K562 (cell line): ENCODE measurements around the gene STX12. TPM values are rescaled to one million over a fixed set of nuclear protein-coding genes. Genes with fewer than 3 reads are reported as not detected.

ENCODE experiments used
- ATAC-seq: fragments of 200-7000 bp; cut with Tn5 transposase; 3 replicates; pipeline ENCODE4 v1.9.1; 2020; ENCODE audit warnings: moderate library complexity
- BruUV-seq: library from RNA; stranded (reverse); fragments of 400-500 nt; replicated peaks from 2 replicates; lab custom pipeline; 2021; lab: Mats Ljungman, UMichigan
- CTCF ChIA-PET: fragments of 300-600 bp; formaldehyde crosslinking; extraction: SDS; loops from one replicate; lab custom pipeline; 2021; ENCODE audit warnings: low intra/inter-chr PET ratio; lab: Yijun Ruan, JAX
- POLR2A ChIA-PET: fragments of 300-600, 350-650 bp; sonication (Branson Sonifier 250); formaldehyde crosslinking; extraction: SDS; loops from one replicate; lab custom pipeline; 2021; ENCODE audit warnings: antibody characterized with exemption, inconsistent platforms; lab: Yijun Ruan, JAX
- DNase-seq, 4 experiments: peaks; one replicate each; pipeline versions ENCODE4 v3.0.0 to v3.0.0-alpha.2; 2011 to 2018; ENCODE audit warnings: low spot score in 3 of 4, mixed read lengths in 3 of 4; ENCODE audit errors: extremely low read depth in 1 of 4
- FAIRE-seq: peaks from 2 replicates; lab custom pipeline; 2011; peaks lifted over from hg19 to GRCh38; lab: Jason Lieb, UNC
- H2AFZ ChIP-seq: 2 replicates; pipeline ENCODE4 v1.6.0; 2011; ENCODE audit warnings: low read depth, low read length, control low read depth, inconsistent platforms
- H3K27ac ChIP-seq: fragments of 200-600 bp; 3 replicates; pipeline ENCODE4 v1.8.0; 2011; ENCODE audit warnings: low read depth, mild to moderate bottlenecking, control low read depth, inconsistent platforms, low read length, moderate library complexity, mixed read lengths; ENCODE audit errors: extremely low read depth
- H3K27me3 ChIP-seq, 2 experiments: fragments of 300-600 bp in 1 of 2; 2 replicates in 1 of 2; 3 replicates in 1 of 2; pipeline versions ENCODE4 v1.6.0 to v1.8.0; 2011; ENCODE audit warnings: inconsistent platforms in 2 of 2, low read length in 2 of 2, mild to moderate bottlenecking in 1 of 2, mixed read lengths in 1 of 2, moderate library complexity in 1 of 2; ENCODE audit not compliant: control insufficient read depth in 2 of 2, insufficient read depth in 2 of 2
- H3K36me3 ChIP-seq: fragments of 300-600 bp; 3 replicates; pipeline ENCODE4 v1.8.0; 2011; ENCODE audit warnings: mild to moderate bottlenecking, low read length, inconsistent platforms; ENCODE audit not compliant: control insufficient read depth, insufficient read depth
- H3K4me1 ChIP-seq, 2 experiments: fragments of 200-600 bp in 1 of 2; replicated peaks in 1 of 2; 2 replicates in 1 of 2; 3 replicates in 1 of 2; pipeline versions ENCODE4 v1.5.1 to v1.8.0; 2011; ENCODE audit warnings: inconsistent platforms in 2 of 2, low read length in 2 of 2, mild to moderate bottlenecking in 1 of 2, mixed read lengths in 1 of 2, moderate library complexity in 1 of 2; ENCODE audit not compliant: control insufficient read depth in 2 of 2, insufficient read depth in 2 of 2
- H3K4me2 ChIP-seq: 2 replicates; pipeline ENCODE4 v1.6.1; 2011; ENCODE audit warnings: low read length, control low read depth, inconsistent platforms, mixed read lengths; ENCODE audit not compliant: insufficient read depth
- H3K4me3 ChIP-seq: fragments of 200-600 bp; sonication (generic), shearing (Covaris generic); 2 replicates; pipeline ENCODE4 v1.5.1; 2016; ENCODE audit warnings: control low read depth, inconsistent platforms
- H3K79me2 ChIP-seq: fragments of 200-600 bp; 3 replicates; pipeline ENCODE4 v1.8.0; 2011; ENCODE audit warnings: low read length, inconsistent platforms; ENCODE audit not compliant: control insufficient read depth, insufficient read depth
- H3K9ac ChIP-seq, 2 experiments: 2 replicates each; pipeline versions ENCODE4 v1.6.0 to v1.6.1; 2011; ENCODE audit warnings: low read depth in 2 of 2, low read length in 2 of 2, control low read depth in 1 of 2, inconsistent platforms in 1 of 2, mild to moderate bottlenecking in 1 of 2, mixed read lengths in 1 of 2; ENCODE audit not compliant: insufficient read depth in 1 of 2
- H3K9me1 ChIP-seq: one replicate; pipeline ENCODE4 v1.6.0; 2011; ENCODE audit warnings: inconsistent platforms, mild to moderate bottlenecking, low read length, moderate library complexity; ENCODE audit not compliant: control insufficient read depth, insufficient read depth
- H3K9me3 ChIP-seq: replicated peaks from 2 replicates; pipeline ENCODE4 v1.5.1; 2011; ENCODE audit warnings: low read depth, low read length, inconsistent platforms; ENCODE audit not compliant: control insufficient read depth, insufficient read depth
- H4K20me1 ChIP-seq: replicated peaks from 2 replicates; pipeline ENCODE4 v1.6.1; 2011; ENCODE audit warnings: low read length, inconsistent platforms, mixed read lengths; ENCODE audit not compliant: control insufficient read depth, insufficient read depth
- ETS1 ChIP-seq: conservative IDR thresholded peaks from 2 replicates; pipeline ENCODE4 v1.6.1; 2011; ENCODE audit warnings: low read depth, mild to moderate bottlenecking, low read length; ENCODE audit not compliant: control insufficient read depth
- LCOR ChIP-seq: sonication (generic); formaldehyde crosslinking; IDR thresholded peaks from 2 replicates; pipeline ENCODE4 v1.8.0; 2022; ENCODE audit warnings: mild to moderate bottlenecking, missing genetic modification reagents
- MITF ChIP-seq: IDR thresholded peaks from 2 replicates; pipeline ENCODE4 v1.6.1; 2014; ENCODE audit warnings: antibody characterized with exemption
- MTA2 ChIP-seq: fragments of 450-650 bp; IDR thresholded peaks from 2 replicates; pipeline ENCODE4 v1.6.1; 2016; ENCODE audit warnings: low read depth
- MYBL2 ChIP-seq, 2 experiments: fragments of 450-650 bp in 1 of 2; sonication (generic) in 1 of 2; formaldehyde crosslinking in 1 of 2; IDR thresholded peaks; 2 replicates each; pipeline versions ENCODE4 v1.6.1 to v1.8.1; 2017 to 2022; ENCODE audit warnings: borderline replicate concordance in 1 of 2, inconsistent platforms in 1 of 2, low read depth in 1 of 2, mild to moderate bottlenecking in 1 of 2, missing genetic modification reagents in 1 of 2, moderate library complexity in 1 of 2
- PYGO2 ChIP-seq: fragments of 450-650 bp; IDR thresholded peaks from 2 replicates; pipeline ENCODE4 v1.6.1; 2016; ENCODE audit warnings: mild to moderate bottlenecking, missing genetic modification characterization, moderate library complexity, missing compliant biosample characterization
- SIN3B ChIP-seq: fragments of 450-650 bp; IDR thresholded peaks from 2 replicates; pipeline ENCODE4 v1.6.1; 2017; ENCODE audit warnings: low read depth, mild to moderate bottlenecking, moderate library complexity
- TFE3 ChIP-seq: fragments of 450-650 bp; formaldehyde crosslinking; IDR thresholded peaks from 2 replicates; pipeline ENCODE4 v1.4.0; 2020; ENCODE audit warnings: mild to moderate bottlenecking, mixed read lengths
- ZBTB26 ChIP-seq: fragments of 450-650 bp; formaldehyde crosslinking; IDR thresholded peaks from 2 replicates; pipeline ENCODE4 v1.4.0; 2022; ENCODE audit warnings: missing genetic modification characterization
- ZBTB9 ChIP-seq: fragments of 450-650 bp; formaldehyde crosslinking; IDR thresholded peaks from 2 replicates; pipeline ENCODE4 v1.4.0; 2020; ENCODE audit warnings: mild to moderate bottlenecking, moderate library complexity
- ZNF12 ChIP-seq: sonication (generic); formaldehyde crosslinking; IDR thresholded peaks from 2 replicates; pipeline ENCODE4 v1.4.0; 2020; ENCODE audit warnings: mild to moderate bottlenecking, missing genetic modification reagents
- WGBS: fragments of 100-300 bp; shearing (Covaris generic); methylation state at CpG from one replicate; pipeline ENCODE4 v1.1.6; 2016; ENCODE audit warnings: low coverage, mixed read lengths; ENCODE audit not compliant: insufficient coverage; ENCODE audit errors: missing lambda C conversion rate; 5-methylcytosine and 5-hydroxymethylcytosine counted together
- in situ Hi-C: fragments of 300-500 bp; cut with MboI; formaldehyde crosslinking; loops from 4 replicates; pipeline ENCODE4 v1.15.0; 2018; ENCODE audit warnings: inconsistent platforms, mixed read lengths
- intact Hi-C: fragments of 100-400 bp; cut with micrococcal nuclease; formaldehyde crosslinking; loops from 2 replicates; pipeline ENCODE4 v1.14.2; 2022
- polyA plus RNA-seq, 8 experiments: library from polyadenylated mRNA; depleted of rRNA in 4 of 8; stranded (reverse) in 5 of 8; unstranded in 3 of 8; fragments of >200 nt; fragmentation: Nextera tagmentation in 2 of 8; fragmentation: Illumina TruSeq in 1 of 8; extraction: Ambion mirVana in 2 of 8; extraction: Trizol in 1 of 8; gene quantifications; 2 replicates each; pipeline versions ENCODE4 v1.2.1 to v1.2.3, GENCODE V29; 2011 to 2014; ENCODE audit warnings: inconsistent platforms in 1 of 8, missing spikeins in 1 of 8
- total RNA-seq, 7 experiments: library from RNA; depleted of rRNA in 6 of 7; stranded (reverse); fragments of >200 nt in 6 of 7; fragmentation: Illumina TruSeq in 2 of 7; extraction: Trizol in 2 of 7; gene quantifications; 2 replicates each; pipeline versions ENCODE4 v1.2.1 to v1.2.3, GENCODE V29; 2011 to 2021; ENCODE audit warnings: low replicate concordance in 1 of 7

STX12 gene
- total and polyA plus RNA-seq, 9 of the 15 experiments (the other 6 are each of a cell fraction or from before 2014, with no cell fraction given), result 16.9 to 31.3 (median 25.7) TPM

DNA sequence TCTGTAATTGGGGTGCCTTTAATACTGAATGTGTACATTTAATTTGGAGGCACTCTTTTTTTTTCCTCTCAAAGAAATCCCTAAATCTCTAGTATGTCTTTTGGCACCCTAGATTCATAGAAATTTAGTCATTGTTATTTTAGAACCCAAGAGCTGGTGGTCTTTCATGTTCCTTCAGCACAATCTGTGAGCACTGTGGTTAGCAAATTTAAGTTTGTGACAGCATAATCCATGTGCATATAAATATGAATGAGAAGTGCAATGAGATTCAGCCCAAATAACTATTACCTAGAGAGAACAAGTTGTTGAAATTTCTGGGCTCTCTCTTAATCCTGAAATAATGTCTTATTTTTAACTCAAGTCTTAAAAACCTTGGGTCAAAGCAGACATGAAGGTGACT lies 62.0 kb downstream of the STX12 start (continued):
- TF ChIP-seq ETS1 (no peak), ZBTB9 (CRISPR knock-in tag) (no peak), ZBTB26 (CRISPR knock-in tag) (no peak)

DNA sequence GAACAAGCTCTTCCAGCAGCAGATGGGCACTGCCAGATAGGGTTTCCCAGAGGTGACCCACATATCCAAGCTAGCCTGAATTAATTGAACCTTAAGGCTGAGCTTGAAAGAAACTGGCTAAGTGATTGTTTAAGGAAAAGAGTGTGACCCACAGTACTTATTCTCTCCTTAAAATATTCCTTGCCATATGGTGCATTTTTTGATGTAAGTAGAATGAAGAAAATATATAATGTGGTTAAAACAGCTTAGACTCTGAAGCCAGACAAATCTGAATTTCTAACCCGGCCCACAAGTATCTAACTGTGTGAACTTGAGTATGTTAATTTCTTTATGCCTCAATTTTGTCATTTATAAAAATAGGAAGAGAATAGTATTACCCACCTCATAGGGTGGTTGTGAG lies 62.5 kb downstream of the STX12 start:
- POLR2A ChIA-PET, result interaction anchor here (1.1 to 2.4 kb wide), 3 partner anchors 8 to 16 kb away, joined by 5 to 8 read pairs (median 5); no protein-coding TSS in a partner anchor
- intact Hi-C loops (no loop called here), in situ Hi-C loops (no loop called here)
- Histone ChIP-seq H3K9me1 (no peaks in the 10 kb centered on the region), H3K27ac (no peak overlapping the region), H3K4me1 (peaks cover 4 to 10% of the 10 kb centered on the region in 2 experiments; a peak in 3 of 5 replicates), H3K9me3 (no peaks in the 10 kb centered on the region), H3K4me2 (no peak overlapping the region), H3K79me2 (peaks cover 72% of the 10 kb centered on the region), H3K27me3 (no peaks in the 10 kb centered on the region), H4K20me1 (no peaks in the 10 kb centered on the region), H3K36me3 (peaks cover 70% of the 10 kb centered on the region), H3K4me3 (no peak overlapping the region), H3K9ac (no peak overlapping the region), H2AFZ (no peak overlapping the region)
- DNase-seq, result no peak
- CTCF ChIA-PET, result no interaction called here
- BruUV-seq, result no TSS peak
- WGBS, result 97% methylated on average over 1 of the region's 1 CpG
- no peak for ATAC-seq
- no peak for FAIRE-seq
- TF ChIP-seq TFE3 (CRISPR knock-in tag) (no peak), SIN3B (no peak), MYBL2 (IDR thresholded peaks at IDR 0.05; ENCODE audit: low read depth) (no peak), MYBL2 (CRISPR knock-in tag; IDR thresholded peaks at IDR 0.05; ENCODE audit: borderline replicate concordance) (no peak), ZNF12 (CRISPR knock-in tag) (no peak), MTA2 (no peak), PYGO2 (tag) (no peak), LCOR (CRISPR knock-in tag) (no peak), MITF (no peak)
